ENCODE measurements around the gene SGMS2.
"Not testable (repeated sequence)": the region's sequence is repeated elsewhere in the genome, so short reads cannot be mapped to it uniquely, and the experiment has no call there.

The SGMS2 gene

DNA sequence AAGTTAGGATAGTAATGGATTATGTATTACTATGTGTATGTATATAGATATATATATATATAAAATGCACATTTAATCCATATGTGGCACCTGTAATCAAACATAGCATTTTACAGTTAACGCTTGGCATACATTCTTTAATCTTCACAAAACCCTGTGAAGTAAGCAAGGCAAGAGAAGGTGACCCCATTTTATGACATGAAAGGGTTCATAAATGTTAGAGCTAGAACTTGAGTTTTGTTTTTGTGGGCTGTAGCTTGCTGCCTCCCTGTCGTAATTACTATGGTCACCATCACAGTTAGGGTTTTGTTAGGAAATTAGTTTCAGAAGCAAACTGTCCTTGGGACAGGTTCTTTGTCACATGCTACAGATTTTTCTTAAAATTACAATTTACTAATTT, 92.8 kb downstream of the SGMS2 start:
- Histone ChIP-seq H3K9me3 (ENCODE audit: insufficient read depth, low read depth, low read length) (no peaks in the 10 kb centered on the region), H3K18ac (ENCODE audit: low read length) (no peak overlapping the region)
- no CpG with 5 or more reads among the region's 2 CpGs for WGBS (ENCODE audit: extremely low coverage, insufficient coverage, insufficient read length)

DNA sequence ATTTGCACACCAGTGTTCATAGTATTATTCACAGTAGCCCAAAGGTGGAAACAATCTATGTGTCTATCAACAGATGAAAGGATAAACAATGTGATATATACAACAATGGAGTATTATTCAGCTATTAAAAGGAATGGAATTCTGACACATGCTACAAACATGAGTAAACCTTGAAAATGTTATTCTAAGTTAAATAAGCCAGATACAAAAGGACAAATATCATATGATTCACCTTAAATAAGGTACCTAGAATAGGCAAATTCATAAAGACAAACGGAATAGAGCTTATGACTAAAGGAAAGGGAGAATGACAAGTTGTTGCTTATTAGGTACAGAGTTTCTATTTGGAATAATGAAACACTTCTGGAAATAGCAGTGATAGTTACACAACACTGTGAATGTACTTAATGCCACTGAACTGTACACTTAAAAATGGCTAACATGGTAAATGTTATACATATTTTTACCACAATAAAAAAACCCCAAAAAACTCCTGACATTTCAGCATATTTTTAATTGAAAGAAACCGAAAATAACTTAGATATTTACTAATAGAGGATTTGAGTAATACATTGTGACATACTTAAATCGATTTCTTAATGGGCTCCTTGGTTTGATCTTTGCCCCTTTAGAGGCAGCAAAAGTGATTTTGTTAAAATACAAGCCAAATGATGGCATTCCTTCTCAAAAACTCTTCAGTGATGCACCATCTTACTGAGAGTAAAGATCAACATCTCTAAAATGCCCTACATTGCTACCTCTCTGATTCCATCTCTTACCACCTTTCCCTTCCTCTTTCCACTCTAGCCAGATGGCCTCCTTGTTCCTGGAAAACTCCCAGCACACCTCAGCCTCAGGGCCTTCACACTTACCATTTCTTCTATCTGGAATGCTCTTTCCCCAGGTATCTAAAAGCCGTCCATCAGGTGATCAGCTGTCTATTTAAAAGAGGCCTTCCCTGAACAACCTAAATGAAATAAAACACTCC, 98.0 kb downstream of the SGMS2 start:
- Histone ChIP-seq H3K4me2 (ENCODE audit: low read length) (no peak overlapping the region), H4K8ac (ENCODE audit: low read depth, low read length) (no peak overlapping the region), H3K4me1 (ENCODE audit: control insufficient read depth in 1 of 2, insufficient read depth in 2 of 2, low read length in 2 of 2) (no peaks in the 10 kb centered on the region), H3K14ac (ENCODE audit: low read length) (no peak overlapping the region), H3K79me2 (ENCODE audit: control insufficient read depth, insufficient read depth, low read length, poor library complexity) (no peaks in the 10 kb centered on the region), H2BK5ac (ENCODE audit: low read depth, low read length, poor library complexity) (no peak overlapping the region), H3K27ac (ENCODE audit: low read depth, low read length) (no peak overlapping the region), H3K9ac (ENCODE audit: low read length) (no peak overlapping the region), H3K4ac (ENCODE audit: low read depth, low read length) (no peak overlapping the region), H3K18ac (ENCODE audit: low read length) (no peak overlapping the region), H3K27me3 (ENCODE audit: insufficient read depth, low read length) (no peaks in the 10 kb centered on the region), H3K9me3 (ENCODE audit: insufficient read depth, low read depth, low read length) (no peaks in the 10 kb centered on the region), H3K79me1 (ENCODE audit: low read length) (no peaks in the 10 kb centered on the region), H2AFZ (ENCODE audit: insufficient read depth, low read length, poor library complexity) (no peak overlapping the region), H4K12ac (ENCODE audit: low read depth, low read length) (no peak overlapping the region), H3K36me3 (ENCODE audit: control insufficient read depth in 1 of 2, insufficient read depth in 2 of 2, low read length in 2 of 2) (no peaks in the 10 kb centered on the region), H4K91ac (ENCODE audit: low read depth, low read length) (no peak overlapping the region), H2BK12ac (ENCODE audit: low read length) (no peak overlapping the region), H3K4me3 (ENCODE audit: low read depth, low read length) (no peak overlapping the region), H2AK5ac (ENCODE audit: low read length) (no peak overlapping the region), H2BK120ac (ENCODE audit: insufficient read depth, low read length, poor library complexity) (no peak overlapping the region), H3K23ac (ENCODE audit: low read length) (no peak overlapping the region)
- DNase-seq: peak; percentile 81 to 93
- no CpG with 5 or more reads among the region's 4 CpGs for WGBS (ENCODE audit: extremely low coverage, insufficient coverage, insufficient read length)

More for the DNA sequence above, 92.8 kb downstream of the SGMS2 start:
- Histone ChIP-seq H3K14ac (ENCODE audit: low read length) (no peak overlapping the region), H3K27ac (ENCODE audit: low read depth, low read length) (no peak overlapping the region), H2AFZ (ENCODE audit: insufficient read depth, low read length, poor library complexity) (no peak overlapping the region), H2BK5ac (ENCODE audit: low read depth, low read length, poor library complexity) (no peak overlapping the region), H2BK120ac (ENCODE audit: insufficient read depth, low read length, poor library complexity) (no peak overlapping the region), H3K79me1 (ENCODE audit: low read length) (no peaks in the 10 kb centered on the region), H4K91ac (ENCODE audit: low read depth, low read length) (no peak overlapping the region), H3K4me3 (ENCODE audit: low read depth, low read length) (no peak overlapping the region), H3K9ac (ENCODE audit: low read length) (no peak overlapping the region), H3K36me3 (ENCODE audit: control insufficient read depth in 1 of 2, insufficient read depth in 2 of 2, low read length in 2 of 2) (no peaks in the 10 kb centered on the region), H2AK5ac (ENCODE audit: low read length) (no peak overlapping the region), H3K4me2 (ENCODE audit: low read length) (no peak overlapping the region), H3K27me3 (ENCODE audit: insufficient read depth, low read length) (no peaks in the 10 kb centered on the region), H3K4ac (ENCODE audit: low read depth, low read length) (no peak overlapping the region), H3K79me2 (ENCODE audit: control insufficient read depth, insufficient read depth, low read length, poor library complexity) (no peaks in the 10 kb centered on the region), H4K8ac (ENCODE audit: low read depth, low read length) (no peak overlapping the region), H3K23ac (ENCODE audit: low read length) (no peak overlapping the region), H2BK12ac (ENCODE audit: low read length) (no peak overlapping the region), H4K12ac (ENCODE audit: low read depth, low read length) (no peak overlapping the region), H3K4me1 (ENCODE audit: control insufficient read depth in 1 of 2, insufficient read depth in 2 of 2, low read length in 2 of 2) (no peaks in the 10 kb centered on the region)
- DNase-seq: no peak

DNA sequence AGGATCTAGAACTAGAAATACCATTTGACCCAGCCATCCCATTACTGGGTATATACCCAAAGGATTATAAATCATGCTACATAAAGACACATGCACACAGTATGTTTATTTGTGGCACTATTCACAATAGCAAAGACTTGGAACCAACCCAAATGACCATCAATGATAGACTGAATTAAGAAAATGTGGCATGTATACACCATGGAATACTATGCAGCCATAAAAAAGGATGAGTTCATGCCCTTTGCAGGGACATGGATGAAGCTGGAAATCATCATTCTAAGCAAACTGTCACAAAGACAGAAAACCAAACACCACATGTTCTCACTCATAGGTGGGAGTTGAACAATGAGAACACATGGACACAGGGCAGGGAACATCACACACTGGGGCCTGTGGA, 101.0 kb downstream of the SGMS2 start:
- H2AK5ac ChIP-seq (ENCODE audit: low read length); H2AFZ ChIP-seq (ENCODE audit: insufficient read depth, low read length, poor library complexity); H3K27me3 ChIP-seq (ENCODE audit: insufficient read depth, low read length); H2BK12ac ChIP-seq (ENCODE audit: low read length); H3K14ac ChIP-seq (ENCODE audit: low read length); H3K79me1 ChIP-seq (ENCODE audit: low read length); H4K91ac ChIP-seq (ENCODE audit: low read depth, low read length); DNase-seq; H2BK5ac ChIP-seq (ENCODE audit: low read depth, low read length, poor library complexity); H4K12ac ChIP-seq (ENCODE audit: low read depth, low read length); H3K4me1 ChIP-seq (ENCODE audit: control insufficient read depth in 1 of 2, insufficient read depth in 2 of 2, low read length in 2 of 2); H4K8ac ChIP-seq (ENCODE audit: low read depth, low read length); H3K18ac ChIP-seq (ENCODE audit: low read length); H3K23ac ChIP-seq (ENCODE audit: low read length); H3K4ac ChIP-seq (ENCODE audit: low read depth, low read length); H3K9ac ChIP-seq (ENCODE audit: low read length); H3K36me3 ChIP-seq (ENCODE audit: control insufficient read depth in 1 of 2, insufficient read depth in 2 of 2, low read length in 2 of 2); H3K79me2 ChIP-seq (ENCODE audit: control insufficient read depth, insufficient read depth, low read length, poor library complexity); H3K4me2 ChIP-seq (ENCODE audit: low read length); H2BK120ac ChIP-seq (ENCODE audit: insufficient read depth, low read length, poor library complexity); H3K4me3 ChIP-seq (ENCODE audit: low read depth, low read length); H3K27ac ChIP-seq (ENCODE audit: low read depth, low read length); H3K9me3 ChIP-seq (ENCODE audit: insufficient read depth, low read depth, low read length): not testable (repeated sequence)

DNA sequence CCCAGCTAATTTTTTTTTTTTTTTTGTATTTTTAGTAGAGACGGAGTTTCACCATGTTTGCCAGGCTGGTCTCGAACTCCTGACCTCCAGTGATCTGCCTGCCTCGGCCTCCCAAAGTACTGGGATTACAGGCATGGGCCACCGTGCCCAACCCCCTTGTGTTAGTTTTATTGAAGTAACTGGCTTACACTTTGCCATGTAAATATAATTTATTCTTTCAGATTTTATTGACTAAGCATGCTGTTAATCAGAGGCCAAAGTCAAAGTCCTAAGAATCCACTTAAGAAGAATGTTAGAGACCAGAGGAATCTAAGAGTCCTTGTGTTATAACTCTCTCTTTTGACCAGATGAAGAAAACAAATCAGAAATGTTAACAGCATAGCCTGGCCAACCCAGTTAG, 102.1 kb downstream of the SGMS2 start:
- H2AFZ ChIP-seq (ENCODE audit: insufficient read depth, low read length, poor library complexity); H2BK12ac ChIP-seq (ENCODE audit: low read length); H3K14ac ChIP-seq (ENCODE audit: low read length); H3K9me3 ChIP-seq (ENCODE audit: insufficient read depth, low read depth, low read length); H4K12ac ChIP-seq (ENCODE audit: low read depth, low read length); H3K27ac ChIP-seq (ENCODE audit: low read depth, low read length); H3K4ac ChIP-seq (ENCODE audit: low read depth, low read length); H2BK120ac ChIP-seq (ENCODE audit: insufficient read depth, low read length, poor library complexity); H3K23ac ChIP-seq (ENCODE audit: low read length); H2BK5ac ChIP-seq (ENCODE audit: low read depth, low read length, poor library complexity); H4K8ac ChIP-seq (ENCODE audit: low read depth, low read length); H3K4me3 ChIP-seq (ENCODE audit: low read depth, low read length); H4K91ac ChIP-seq (ENCODE audit: low read depth, low read length); H2AK5ac ChIP-seq (ENCODE audit: low read length); H3K79me2 ChIP-seq (ENCODE audit: control insufficient read depth, insufficient read depth, low read length, poor library complexity); H3K27me3 ChIP-seq (ENCODE audit: insufficient read depth, low read length); H3K9ac ChIP-seq (ENCODE audit: low read length); DNase-seq; H3K36me3 ChIP-seq (ENCODE audit: control insufficient read depth in 1 of 2, insufficient read depth in 2 of 2, low read length in 2 of 2); H3K79me1 ChIP-seq (ENCODE audit: low read length); H3K4me1 ChIP-seq (ENCODE audit: control insufficient read depth in 1 of 2, insufficient read depth in 2 of 2, low read length in 2 of 2); H3K18ac ChIP-seq (ENCODE audit: low read length); H3K4me2 ChIP-seq (ENCODE audit: low read length): not testable (repeated sequence)
- WGBS (ENCODE audit: extremely low coverage, insufficient coverage, insufficient read length): no CpG with 5 or more reads among the region's 4 CpGs
